SK-N-SH treated with all-trans-retinoic acid at 6 μM for 48 hours (cell line): ENCODE data around the gene GABBR2.

ENCODE experiments used
- ATAC-seq: fragments of 200-7000 bp; cut with Tn5 transposase; 3 replicates; pipeline ENCODE4 v1.9.1; 2020; ENCODE audit warnings: mild to moderate bottlenecking, moderate library complexity
- ARNTL ChIP-seq: fragments of 450-650 bp; formaldehyde crosslinking; IDR thresholded peaks from 2 replicates; pipeline ENCODE4 v1.5.0; 2020; ENCODE audit warnings: low read depth, mild to moderate bottlenecking, moderate library complexity, borderline replicate concordance
- BACH2 ChIP-seq: fragments of 250-450 bp; sonication (Bioruptor Pico); IDR thresholded peaks from 2 replicates; pipeline ENCODE4 v1.9.0; 2021; ENCODE audit warnings: mild to moderate bottlenecking, borderline replicate concordance
- CSDC2 ChIP-seq: fragments of 250-450 bp; sonication (Bioruptor Pico); IDR thresholded peaks from 2 replicates; pipeline ENCODE4 v1.5.0; 2020; ENCODE audit warnings: mild to moderate bottlenecking, moderate library complexity
- ESRRG ChIP-seq: fragments of 250-450 bp; sonication (Bioruptor Pico); IDR thresholded peaks from 2 replicates; pipeline ENCODE4 v1.6.1; 2021; ENCODE audit warnings: mild to moderate bottlenecking
- GLIS3 ChIP-seq: fragments of 250-450 bp; sonication (Bioruptor Pico); IDR thresholded peaks from 2 replicates; pipeline ENCODE4 v1.5.0; 2020; ENCODE audit warnings: mild to moderate bottlenecking, moderate library complexity
- ISL1 ChIP-seq: fragments of 250-450 bp; sonication (Bioruptor Pico); IDR thresholded peaks from 2 replicates; pipeline ENCODE4 v2.1.2; 2022; ENCODE audit warnings: mild to moderate bottlenecking, moderate library complexity
- OSR1 ChIP-seq: fragments of 250-450 bp; sonication (Bioruptor Pico); IDR thresholded peaks from 2 replicates; pipeline ENCODE4 v1.8.0; 2022; ENCODE audit warnings: moderate library complexity, mild to moderate bottlenecking, inconsistent platforms
- PATZ1 ChIP-seq: fragments of 250-450 bp; sonication (Bioruptor Pico); IDR thresholded peaks from 2 replicates; pipeline ENCODE4 v1.8.0; 2020; ENCODE audit warnings: mild to moderate bottlenecking, moderate library complexity, borderline replicate concordance
- POU6F1 ChIP-seq: fragments of 250-450 bp; sonication (Bioruptor Pico); IDR thresholded peaks from 2 replicates; pipeline ENCODE4 v1.8.0; 2021; ENCODE audit warnings: low read depth, mild to moderate bottlenecking, moderate library complexity, borderline replicate concordance
- PPARA ChIP-seq: fragments of 250-450 bp; sonication (Bioruptor Pico); IDR thresholded peaks from 2 replicates; pipeline ENCODE4 v1.5.0; 2020; ENCODE audit warnings: mild to moderate bottlenecking, borderline replicate concordance
- RARB ChIP-seq: fragments of 250-450 bp; sonication (Bioruptor Pico); IDR thresholded peaks from 2 replicates; pipeline ENCODE4 v1.8.0; 2021; ENCODE audit warnings: mild to moderate bottlenecking, moderate library complexity
- SNAI2 ChIP-seq: fragments of 250-450 bp; sonication (Bioruptor Pico); IDR thresholded peaks from 2 replicates; pipeline ENCODE4 v1.5.0; 2020; ENCODE audit warnings: mild to moderate bottlenecking, moderate library complexity
- TCF4 ChIP-seq: fragments of 250-450 bp; sonication (Bioruptor Pico); IDR thresholded peaks from 2 replicates; pipeline ENCODE4 v1.8.0; 2021; ENCODE audit warnings: mild to moderate bottlenecking, moderate library complexity, borderline replicate concordance
- TOX ChIP-seq: fragments of 250-450 bp; sonication (Bioruptor Pico); IDR thresholded peaks from 2 replicates; pipeline ENCODE4 v1.8.0; 2021; ENCODE audit warnings: mild to moderate bottlenecking, moderate library complexity, borderline replicate concordance
- ZC3H10 ChIP-seq: fragments of 250-450 bp; sonication (Bioruptor Pico); IDR thresholded peaks from 2 replicates; pipeline ENCODE4 v1.5.1; 2021; ENCODE audit warnings: mild to moderate bottlenecking, moderate library complexity
- ZFP3 ChIP-seq: fragments of 250-450 bp; sonication (Bioruptor Pico); IDR thresholded peaks from 2 replicates; pipeline ENCODE4 v1.5.0; 2020; ENCODE audit warnings: mild to moderate bottlenecking, moderate library complexity
- ZFP30 ChIP-seq: fragments of 450-650 bp; formaldehyde crosslinking; IDR thresholded peaks from 2 replicates; pipeline ENCODE4 v1.5.0; 2022; ENCODE audit warnings: mild to moderate bottlenecking, moderate library complexity
- ZNF565 ChIP-seq: fragments of 450-650 bp; formaldehyde crosslinking; conservative IDR thresholded peaks from 2 replicates; pipeline ENCODE4 v1.5.0; 2020; ENCODE audit warnings: low read depth, mild to moderate bottlenecking, moderate library complexity
- ZNF70 ChIP-seq: fragments of 450-650 bp; formaldehyde crosslinking; IDR thresholded peaks from 2 replicates; pipeline ENCODE4 v1.5.0; 2020; ENCODE audit warnings: mild to moderate bottlenecking, moderate library complexity
- ZNF8 ChIP-seq: fragments of 450-650 bp; formaldehyde crosslinking; IDR thresholded peaks from 2 replicates; pipeline ENCODE4 v1.5.0; 2020; ENCODE audit warnings: mild to moderate bottlenecking, moderate library complexity
- TF ChIP-seq, protein P1 (sequence below): fragments of 250-450 bp; sonication (Bioruptor Pico); IDR thresholded peaks from 2 replicates; pipeline ENCODE4 v1.5.1; 2020; ENCODE audit warnings: low read depth, mild to moderate bottlenecking, moderate library complexity
- TF ChIP-seq, protein P2 (sequence below): fragments of 250-450 bp; sonication (Bioruptor Pico); IDR thresholded peaks from 2 replicates; pipeline ENCODE4 v1.5.0; 2020; ENCODE audit warnings: mild to moderate bottlenecking, moderate library complexity
- TF ChIP-seq, protein P3 (sequence below): fragments of 250-450 bp; sonication (Bioruptor Pico); IDR thresholded peaks from 2 replicates; pipeline ENCODE4 v1.5.1; 2021; ENCODE audit warnings: mild to moderate bottlenecking, moderate library complexity

GABBR2 gene

GRCh38 chr9:98460704-98461103 is 248.0 kb downstream of the GABBR2 start:
- ATAC-seq = no peak
- TF ChIP-seq RARB (CRISPR knock-in tag) (no peak), ARNTL (no peak), TOX (CRISPR knock-in tag) (no peak), ISL1 (CRISPR knock-in tag) (no peak), GLIS3 (no peak), PPARA (no peak), PATZ1 (CRISPR knock-in tag) (no peak), ZFP3 (CRISPR knock-in tag) (no peak), ZFP30 (CRISPR knock-in tag) (no peak), CSDC2 (no peak), ZNF70 (CRISPR knock-in tag) (no peak), POU6F1 (CRISPR knock-in tag) (no peak), ZNF565 (CRISPR knock-in tag) (no peak), ZNF8 (no peak)
- TF ChIP-seq, protein P1, sequence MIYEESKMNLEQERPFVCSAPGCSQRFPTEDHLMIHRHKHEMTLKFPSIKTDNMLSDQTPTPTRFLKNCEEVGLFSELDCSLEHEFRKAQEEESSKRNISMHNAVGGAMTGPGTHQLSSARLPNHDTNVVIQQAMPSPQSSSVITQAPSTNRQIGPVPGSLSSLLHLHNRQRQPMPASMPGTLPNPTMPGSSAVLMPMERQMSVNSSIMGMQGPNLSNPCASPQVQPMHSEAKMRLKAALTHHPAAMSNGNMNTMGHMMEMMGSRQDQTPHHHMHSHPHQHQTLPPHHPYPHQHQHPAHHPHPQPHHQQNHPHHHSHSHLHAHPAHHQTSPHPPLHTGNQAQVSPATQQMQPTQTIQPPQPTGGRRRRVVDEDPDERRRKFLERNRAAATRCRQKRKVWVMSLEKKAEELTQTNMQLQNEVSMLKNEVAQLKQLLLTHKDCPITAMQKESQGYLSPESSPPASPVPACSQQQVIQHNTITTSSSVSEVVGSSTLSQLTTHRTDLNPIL = no peak
- TF ChIP-seq, protein P2, sequence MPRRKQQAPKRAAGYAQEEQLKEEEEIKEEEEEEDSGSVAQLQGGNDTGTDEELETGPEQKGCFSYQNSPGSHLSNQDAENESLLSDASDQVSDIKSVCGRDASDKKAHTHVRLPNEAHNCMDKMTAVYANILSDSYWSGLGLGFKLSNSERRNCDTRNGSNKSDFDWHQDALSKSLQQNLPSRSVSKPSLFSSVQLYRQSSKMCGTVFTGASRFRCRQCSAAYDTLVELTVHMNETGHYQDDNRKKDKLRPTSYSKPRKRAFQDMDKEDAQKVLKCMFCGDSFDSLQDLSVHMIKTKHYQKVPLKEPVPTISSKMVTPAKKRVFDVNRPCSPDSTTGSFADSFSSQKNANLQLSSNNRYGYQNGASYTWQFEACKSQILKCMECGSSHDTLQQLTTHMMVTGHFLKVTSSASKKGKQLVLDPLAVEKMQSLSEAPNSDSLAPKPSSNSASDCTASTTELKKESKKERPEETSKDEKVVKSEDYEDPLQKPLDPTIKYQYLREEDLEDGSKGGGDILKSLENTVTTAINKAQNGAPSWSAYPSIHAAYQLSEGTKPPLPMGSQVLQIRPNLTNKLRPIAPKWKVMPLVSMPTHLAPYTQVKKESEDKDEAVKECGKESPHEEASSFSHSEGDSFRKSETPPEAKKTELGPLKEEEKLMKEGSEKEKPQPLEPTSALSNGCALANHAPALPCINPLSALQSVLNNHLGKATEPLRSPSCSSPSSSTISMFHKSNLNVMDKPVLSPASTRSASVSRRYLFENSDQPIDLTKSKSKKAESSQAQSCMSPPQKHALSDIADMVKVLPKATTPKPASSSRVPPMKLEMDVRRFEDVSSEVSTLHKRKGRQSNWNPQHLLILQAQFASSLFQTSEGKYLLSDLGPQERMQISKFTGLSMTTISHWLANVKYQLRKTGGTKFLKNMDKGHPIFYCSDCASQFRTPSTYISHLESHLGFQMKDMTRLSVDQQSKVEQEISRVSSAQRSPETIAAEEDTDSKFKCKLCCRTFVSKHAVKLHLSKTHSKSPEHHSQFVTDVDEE (CRISPR knock-in tag) = no peak

GRCh38 chr9:98457726-98458370 is 250.9 kb downstream of the GABBR2 start:
- TF ChIP-seq SNAI2 (CRISPR knock-in tag) (no peak), POU6F1 (CRISPR knock-in tag) (no peak), ZNF565 (CRISPR knock-in tag) (no peak), ISL1 (CRISPR knock-in tag) (no peak), ARNTL (no peak), GLIS3 (no peak), ZFP30 (CRISPR knock-in tag) (no peak), ZC3H10 (CRISPR knock-in tag) (no peak), PPARA (no peak), ZNF8 (no peak), TCF4 (CRISPR knock-in tag) (no peak), ESRRG (CRISPR knock-in tag) (no peak), ZNF70 (CRISPR knock-in tag) (no peak), ZFP3 (CRISPR knock-in tag) (no peak), OSR1 (no peak), TOX (CRISPR knock-in tag) (no peak), BACH2 (CRISPR knock-in tag) (no peak), RARB (CRISPR knock-in tag) (no peak)
- TF ChIP-seq, protein P3, sequence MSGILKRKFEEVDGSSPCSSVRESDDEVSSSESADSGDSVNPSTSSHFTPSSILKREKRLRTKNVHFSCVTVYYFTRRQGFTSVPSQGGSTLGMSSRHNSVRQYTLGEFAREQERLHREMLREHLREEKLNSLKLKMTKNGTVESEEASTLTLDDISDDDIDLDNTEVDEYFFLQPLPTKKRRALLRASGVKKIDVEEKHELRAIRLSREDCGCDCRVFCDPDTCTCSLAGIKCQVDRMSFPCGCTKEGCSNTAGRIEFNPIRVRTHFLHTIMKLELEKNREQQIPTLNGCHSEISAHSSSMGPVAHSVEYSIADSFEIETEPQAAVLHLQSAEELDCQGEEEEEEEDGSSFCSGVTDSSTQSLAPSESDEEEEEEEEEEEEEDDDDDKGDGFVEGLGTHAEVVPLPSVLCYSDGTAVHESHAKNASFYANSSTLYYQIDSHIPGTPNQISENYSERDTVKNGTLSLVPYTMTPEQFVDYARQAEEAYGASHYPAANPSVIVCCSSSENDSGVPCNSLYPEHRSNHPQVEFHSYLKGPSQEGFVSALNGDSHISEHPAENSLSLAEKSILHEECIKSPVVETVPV = no peak
- TF ChIP-seq, protein P2 (CRISPR knock-in tag) = no peak
- ATAC-seq = no peak
